Skin of body (tissue), 2 donors: ENCODE data around the gene FHL1. TPM values are rescaled to one million over a fixed set of nuclear protein-coding genes. Genes with fewer than 3 reads are reported as not detected.
"Not testable (repeated sequence)": the region's sequence is repeated elsewhere in the genome, so short reads cannot be mapped to it uniquely, and the experiment has no call there.

Experiments
- DNase-seq: peaks from one replicate; lab custom pipeline; 2025; lab: John Stamatoyannopoulos, UW
- total RNA-seq: library from RNA; depleted of rRNA; stranded (reverse); fragments of >200 nt; gene quantifications from one replicate; pipeline ENCODE4 v1.2.3, GENCODE V29; 2014

Gene FHL1
- total RNA-seq, 1 donor from 2014 or later = 286 TPM

DNA sequence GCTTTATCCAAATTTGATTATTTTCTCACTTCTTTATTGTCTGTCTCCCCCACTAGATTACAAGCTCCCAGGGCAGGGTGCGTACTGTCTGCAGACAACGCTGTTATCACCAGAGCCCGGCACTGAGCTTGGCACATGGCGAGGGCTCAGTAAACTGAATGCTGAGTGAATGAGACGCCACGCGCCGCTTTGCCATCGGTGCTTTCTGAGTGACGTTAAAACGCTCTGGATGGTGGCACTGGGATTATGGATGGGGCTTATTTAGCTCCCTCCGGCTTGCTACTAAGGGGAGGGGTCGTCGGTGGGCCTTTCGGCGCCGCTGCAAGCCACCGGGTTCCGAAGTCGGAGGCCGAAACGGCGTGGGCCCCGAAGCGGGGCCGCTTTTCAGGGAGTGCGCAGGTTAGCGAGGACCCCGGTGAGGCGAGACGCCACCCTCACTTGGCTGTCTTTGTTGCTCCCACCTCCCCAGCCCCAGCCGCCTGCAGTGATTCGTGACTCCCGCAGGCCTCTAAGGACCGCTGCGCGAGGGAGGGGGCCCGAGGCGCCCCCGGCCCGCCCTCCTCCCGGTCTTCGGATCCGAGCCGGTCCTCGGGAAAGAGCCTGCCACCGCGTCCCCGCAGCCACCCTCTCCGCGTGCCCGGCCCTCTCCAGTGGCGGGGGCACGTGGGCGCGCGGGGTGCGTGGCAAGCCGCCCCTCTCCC, 569 bp upstream of the FHL1 start:
- DNase-seq = no peak

DNA sequence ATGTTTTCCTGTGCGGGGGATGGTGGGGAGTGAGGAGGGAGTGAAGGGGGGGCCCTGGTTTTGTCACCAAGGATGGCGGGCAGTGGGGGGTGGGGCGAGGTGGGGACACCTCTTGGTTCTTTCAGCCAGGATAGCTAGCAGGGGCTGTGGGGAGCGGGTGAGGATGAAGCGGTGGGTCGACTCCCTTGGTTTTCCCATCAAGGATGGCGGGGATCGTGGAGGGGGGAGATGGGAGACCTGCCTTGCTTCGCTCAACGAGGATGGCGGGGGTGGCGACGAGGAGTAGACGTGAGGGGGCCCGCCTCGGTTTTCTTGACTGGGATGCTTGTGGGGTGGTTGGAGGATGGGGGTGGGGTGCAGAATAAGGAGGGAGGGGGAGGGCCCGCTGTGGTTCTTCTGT, 643 bp downstream of the FHL1 start:
- DNase-seq = no peak

DNA sequence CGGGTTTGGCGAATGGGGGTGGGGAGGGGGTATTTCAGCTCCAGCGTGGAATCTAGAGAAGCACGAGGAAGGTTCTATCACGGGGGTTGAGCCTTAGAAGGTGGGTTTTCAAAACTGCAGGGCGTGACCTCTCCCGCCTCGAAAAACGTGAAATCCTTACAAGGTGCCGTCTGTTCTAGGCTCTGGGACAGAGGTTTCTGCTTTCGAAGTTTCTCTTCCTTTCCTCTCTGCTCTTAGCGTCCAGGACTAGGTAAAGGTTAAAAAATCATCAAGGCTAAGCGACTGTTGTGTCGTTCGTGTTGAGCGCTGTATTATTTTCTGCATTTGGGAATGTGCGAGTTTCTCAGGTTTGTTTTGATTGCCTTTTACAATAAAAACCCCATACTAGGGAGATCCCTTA, 1.1 kb downstream of the FHL1 start:
- no peak for DNase-seq

DNA sequence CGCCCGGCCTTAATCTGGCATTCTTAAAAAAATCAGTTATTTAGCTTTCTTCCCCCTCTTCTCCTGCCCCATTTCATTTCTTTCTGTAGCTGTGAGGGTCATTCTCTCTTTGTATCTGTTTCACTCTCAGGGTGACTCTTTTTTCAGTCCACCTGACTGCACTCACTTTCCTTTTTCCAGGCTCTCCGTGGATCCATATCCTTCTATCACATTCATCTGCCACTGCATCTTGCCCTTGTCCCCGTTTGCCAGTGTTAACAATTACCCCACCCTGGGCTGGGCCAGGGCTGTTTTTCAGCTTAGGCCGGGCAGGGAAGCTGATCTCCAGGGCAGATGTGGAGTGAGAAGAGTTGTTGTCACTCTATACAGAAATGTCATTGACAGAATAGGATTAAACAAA, 7.7 kb downstream of the FHL1 start:
- DNase-seq = no peak

DNA sequence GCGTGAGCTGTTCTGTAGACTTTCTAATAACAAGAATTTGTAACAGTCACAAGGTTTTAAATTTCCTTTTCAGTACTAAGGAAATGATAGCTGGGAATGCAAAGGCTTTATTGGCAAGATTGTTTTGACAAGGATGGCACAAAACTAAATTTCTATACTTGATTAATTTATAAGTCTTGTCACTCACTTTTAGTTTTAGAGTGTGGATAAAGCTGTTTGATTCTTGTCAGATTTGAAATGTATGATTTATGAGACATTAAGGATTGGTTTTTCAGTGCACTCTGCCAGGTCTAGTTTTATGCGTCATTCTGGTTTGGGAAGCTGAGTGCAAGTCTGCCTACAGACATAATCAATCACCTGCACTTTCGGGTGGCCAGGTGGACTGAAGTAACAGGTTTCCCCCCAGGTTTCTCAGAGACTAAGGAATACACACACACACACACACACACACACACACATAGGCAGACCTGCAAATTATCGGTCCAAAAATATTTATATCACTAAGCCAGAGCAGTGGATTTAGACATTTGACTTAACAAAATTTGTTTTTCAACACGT, 9.3 kb downstream of the FHL1 start:
- no peak for DNase-seq

DNA sequence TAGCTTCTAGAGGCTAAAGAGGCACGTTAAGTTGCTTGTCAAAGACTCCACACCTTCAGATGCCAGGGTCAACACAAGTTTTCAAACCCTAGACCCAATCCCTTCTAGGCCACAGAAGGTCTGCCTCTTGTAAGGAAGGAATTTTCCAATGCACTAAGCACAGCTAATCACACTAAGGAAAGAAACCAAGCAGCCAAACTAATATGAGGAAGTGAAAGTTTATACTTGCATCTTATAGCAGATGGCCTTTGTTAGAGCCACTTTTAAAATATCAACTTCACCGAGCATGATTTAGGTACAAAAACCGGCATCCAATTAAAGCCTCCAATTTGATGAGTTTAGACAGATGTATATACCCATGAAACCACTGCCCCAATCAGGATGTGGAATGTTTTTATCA, 9.9 kb downstream of the FHL1 start:
- DNase-seq = no peak

DNA sequence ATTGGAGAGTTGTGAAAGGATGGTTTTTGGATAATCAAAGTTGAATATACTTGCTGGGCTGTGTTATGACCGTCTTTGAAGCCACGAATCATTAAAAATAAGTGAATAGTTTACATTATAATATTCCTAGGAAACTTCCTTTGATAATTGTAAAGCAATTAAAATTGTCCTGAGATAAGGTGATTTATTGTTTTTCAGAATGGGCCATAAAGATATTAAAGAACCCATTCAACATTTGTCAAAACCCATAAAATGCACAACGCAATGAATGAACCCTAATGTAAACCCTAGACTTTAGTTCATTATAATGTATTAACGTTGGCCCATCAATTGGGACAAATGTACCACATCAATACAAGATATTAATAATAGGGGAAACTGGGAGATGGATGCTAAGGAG, 11.4 kb downstream of the FHL1 start:
- no peak for DNase-seq

DNA sequence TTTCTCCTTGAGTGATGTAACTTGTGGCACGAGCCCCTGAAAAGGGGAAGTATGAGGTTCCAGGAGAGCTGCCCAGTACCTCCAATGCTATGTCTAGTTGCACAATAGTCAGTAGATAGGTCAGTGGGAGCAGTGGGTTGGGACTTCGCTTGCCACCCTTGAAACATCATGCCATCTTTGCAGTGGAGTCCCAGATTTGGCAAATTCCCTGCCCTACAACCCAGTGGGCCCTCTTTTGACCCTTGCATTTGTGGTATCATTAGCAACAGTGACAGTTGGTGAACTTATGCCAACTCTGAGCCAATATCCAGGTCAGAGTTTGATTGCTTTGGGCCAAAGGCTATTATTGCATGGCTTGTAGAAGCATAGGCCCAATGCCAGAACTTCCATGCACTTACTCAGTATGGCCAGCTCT, 12.3 kb downstream of the FHL1 start:
- DNase-seq = no peak

DNA sequence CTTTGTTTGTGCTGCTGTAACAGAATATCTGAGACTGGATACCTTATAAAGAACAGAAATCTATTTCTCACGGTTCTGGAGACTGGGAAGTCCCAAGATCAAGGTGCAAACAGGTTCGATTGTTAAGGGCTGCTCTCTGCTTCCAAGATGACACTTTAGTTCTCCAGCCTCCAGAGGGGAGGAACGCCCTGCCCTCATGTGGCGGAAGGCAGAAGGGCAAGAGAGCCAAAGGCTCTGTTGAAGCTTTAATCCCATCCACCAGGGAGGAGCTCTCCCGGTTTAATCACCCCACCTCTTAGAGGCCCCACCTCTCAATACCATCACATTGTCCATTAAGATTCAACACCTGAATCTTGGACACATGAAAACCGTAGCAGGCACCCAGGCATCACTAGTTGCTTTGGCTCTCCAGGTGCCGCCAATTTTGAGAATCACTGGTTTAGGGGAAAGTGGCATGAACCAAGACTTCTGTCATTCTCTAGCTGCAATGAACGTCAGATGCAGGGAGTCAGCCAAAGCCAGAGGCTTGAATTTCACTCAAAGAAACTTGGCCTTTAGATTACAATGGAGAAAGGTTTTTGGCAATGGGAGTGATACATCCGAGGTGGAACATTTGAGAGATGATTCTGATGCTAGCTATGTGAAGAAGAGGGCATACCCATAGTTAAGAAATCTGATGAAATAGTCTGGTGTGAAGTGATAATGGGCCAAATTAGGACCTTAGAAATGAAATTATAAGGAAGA, 15.7 kb downstream of the FHL1 start:
- DNase-seq = no peak

DNA sequence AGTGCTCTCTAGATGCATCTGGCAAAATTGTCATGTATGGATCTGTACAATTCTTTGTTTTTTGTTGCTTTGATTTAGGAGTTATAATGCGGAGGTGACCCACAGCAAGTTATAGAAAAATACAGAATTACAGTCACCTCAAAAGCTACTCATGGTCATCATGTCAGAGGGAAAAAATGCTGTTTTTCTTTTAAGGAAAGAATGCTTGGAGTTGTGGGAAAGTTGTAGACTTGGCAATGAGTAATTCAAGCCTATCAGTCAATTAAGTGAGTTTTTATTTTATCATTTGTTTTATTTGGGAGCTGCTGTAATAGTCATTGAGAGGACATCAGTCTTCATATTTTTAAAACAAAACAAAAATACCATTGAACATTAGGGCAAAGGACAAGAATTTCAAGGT, 16.4 kb downstream of the FHL1 start:
- no peak for DNase-seq

DNA sequence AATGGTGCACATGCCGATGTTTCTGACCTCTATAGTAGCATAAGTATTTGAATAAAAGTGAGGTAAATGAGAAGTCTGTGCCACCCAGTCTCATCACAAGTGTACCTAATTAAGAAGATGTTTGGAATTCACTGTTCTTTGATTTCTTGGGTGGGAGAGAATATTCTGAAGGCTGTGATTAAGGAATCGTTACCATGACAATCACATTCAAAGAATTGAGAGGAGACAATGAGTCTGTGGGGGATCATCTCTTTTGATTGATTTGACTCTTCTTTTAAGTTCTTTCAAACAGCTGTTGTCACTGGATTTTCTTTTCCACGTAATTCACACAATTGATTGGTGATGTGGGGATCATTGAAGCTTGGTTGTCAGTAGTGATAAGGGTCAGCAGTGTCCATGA, 18.1 kb downstream of the FHL1 start:
- no peak for DNase-seq

DNA sequence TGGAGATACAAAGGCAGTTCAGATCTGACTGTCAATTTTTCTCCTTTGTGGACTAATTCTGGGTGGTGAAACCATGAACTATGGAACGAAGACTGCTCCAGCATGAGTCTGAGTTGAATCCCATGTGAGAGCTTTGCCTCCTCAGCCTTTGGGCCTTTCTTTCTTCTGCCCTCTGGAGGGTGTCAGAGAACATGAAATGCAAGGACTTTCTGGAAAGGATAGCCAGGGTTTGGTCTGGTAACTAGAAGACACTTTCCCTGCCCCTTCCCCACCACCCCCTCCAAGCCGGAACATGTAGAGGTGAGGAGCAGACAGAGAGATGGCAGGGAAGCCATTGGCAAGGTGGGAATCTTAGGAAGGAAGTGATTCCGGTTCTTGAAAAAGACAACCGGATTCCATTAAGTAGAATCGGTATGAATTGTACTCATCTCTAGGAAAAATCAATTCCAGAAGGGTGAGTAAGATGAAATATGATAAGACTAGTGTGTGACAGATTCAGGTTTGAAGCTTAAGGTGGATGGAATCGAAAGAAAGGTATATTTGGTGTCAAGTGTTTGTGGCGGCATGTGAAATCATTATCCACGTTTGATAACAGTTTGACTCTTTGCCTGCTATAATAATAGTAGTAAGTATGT, 19.0 kb downstream of the FHL1 start:
- no peak for DNase-seq

DNA sequence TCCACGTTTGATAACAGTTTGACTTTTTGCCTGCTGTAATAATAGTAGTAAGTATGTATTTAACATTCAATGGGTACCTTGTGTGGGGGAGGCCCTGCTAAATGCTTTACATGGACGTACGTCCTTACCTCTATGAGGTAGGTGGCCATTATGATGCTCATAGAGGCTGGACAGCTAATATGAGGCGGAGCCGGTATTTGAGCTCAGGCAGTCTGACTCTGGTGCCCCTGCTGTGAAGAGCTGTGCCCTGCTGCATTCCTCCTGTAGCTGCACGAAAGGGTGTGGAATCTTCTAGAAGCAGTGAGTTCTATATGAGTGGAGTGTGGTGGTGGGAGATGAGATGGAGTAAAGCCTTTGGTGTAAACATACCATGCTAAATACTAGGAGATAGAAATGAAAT, 20.7 kb downstream of the FHL1 start:
- not testable (repeated sequence) for DNase-seq

DNA sequence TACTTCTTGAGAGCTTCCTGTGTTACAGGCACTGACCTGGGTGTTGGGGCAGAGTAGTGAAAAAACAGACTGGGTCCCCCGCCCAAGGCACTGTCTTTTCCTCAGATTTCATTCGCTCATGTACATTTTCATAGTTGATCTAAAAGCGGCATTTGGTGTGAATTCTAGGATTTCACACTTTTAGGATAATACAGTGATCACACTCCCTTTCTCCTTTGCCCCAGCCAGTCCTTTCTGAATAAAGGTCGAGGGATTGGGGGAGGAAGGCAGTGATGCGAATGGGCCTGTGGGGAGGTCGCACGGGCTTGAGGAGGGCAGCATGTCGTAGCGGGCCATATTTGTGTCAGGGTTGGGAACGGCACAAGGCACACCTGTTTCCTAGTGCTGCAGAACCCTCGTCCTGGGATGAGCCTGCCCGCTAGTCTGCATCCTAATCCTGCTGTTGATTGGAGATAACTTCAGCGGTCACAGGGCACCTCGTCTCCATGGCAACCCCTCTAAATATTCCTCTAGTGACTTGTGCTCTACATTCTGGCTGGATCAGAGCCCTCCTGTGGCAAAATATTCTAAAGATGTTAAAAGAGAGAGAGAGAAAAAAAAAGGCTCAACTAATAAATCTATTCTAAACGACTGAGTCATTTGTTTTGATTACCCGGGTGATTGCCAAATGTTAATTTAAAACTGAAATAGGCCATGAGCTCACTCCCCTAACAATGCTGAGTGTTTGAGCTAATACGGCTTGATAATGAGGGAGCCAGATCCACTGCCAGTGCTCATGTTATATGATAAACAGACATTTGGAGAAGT, 21.8 kb downstream of the FHL1 start:
- peak; percentile 93 for DNase-seq

DNA sequence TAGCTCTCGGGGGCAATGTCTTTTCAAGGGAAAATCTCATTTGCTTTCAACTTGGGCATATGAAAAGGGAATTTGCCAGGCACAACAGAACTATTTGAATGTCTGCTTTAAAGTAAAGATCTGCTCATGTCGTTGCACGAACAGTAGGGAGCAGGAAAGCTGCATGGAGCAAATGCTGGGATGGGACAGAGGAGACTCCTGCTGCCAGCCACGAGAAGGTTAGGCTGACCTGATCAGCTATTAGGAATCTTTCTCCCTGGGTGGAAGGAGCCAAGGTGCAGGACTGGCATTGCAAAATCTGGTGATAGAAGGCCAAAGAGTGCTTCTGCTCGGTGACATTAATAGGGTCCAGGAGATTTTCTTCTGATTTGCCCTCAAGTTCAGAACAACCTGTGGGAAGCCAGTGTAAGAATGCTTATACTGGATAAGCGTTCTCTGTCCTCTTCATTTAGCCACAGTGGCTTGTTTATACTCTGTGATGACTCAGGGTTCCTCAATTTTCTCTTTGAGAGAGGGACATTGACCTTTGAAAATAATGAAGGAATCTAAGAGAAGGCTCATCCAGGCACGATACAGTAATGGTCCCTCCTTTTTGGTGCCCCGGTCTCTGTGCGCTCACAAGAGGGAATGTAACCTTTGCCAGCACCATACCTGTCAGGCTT, 22.9 kb downstream of the FHL1 start:
- no peak for DNase-seq

DNA sequence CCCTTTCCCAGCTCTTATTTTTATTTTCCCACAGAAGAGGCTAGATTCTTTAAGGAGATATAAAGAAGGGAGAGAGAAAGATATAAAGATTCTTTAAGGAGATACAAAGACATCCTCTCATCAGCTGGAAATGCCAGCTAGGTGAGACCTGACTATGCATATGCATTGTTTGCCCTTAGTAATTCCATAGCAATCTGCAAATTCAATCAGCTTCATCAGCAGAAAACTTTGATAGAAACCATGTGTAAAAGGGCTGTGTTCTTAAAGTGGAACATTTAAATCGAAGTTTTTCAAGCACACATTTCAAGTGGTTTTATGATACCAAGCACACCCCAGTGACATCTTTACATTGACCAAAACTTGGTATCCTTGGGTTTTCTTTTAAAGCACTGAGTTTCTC, 24.1 kb downstream of the FHL1 start:
- no peak for DNase-seq

DNA sequence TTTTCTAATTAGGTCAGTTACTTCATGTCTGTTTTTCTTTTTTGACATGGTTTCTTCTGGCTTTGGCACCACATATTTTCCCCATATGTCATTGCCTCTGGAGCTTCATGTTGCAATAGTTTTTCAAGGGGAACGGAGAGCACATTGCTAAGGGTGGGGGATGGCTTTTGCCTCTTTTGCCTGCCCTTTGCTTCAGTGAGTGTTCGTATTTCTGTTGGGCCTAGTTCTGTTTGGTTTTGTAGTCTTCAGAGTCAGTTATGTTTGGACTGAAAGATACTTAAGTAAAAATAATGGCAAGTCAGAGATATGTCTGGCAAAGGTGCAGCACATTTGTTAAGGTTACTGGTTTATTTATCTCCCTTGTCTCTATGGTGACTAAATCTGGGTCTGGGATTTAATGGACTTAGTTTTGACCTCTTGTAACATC, 29.1 kb downstream of the FHL1 start:
- DNase-seq = peak; percentile 73

DNA sequence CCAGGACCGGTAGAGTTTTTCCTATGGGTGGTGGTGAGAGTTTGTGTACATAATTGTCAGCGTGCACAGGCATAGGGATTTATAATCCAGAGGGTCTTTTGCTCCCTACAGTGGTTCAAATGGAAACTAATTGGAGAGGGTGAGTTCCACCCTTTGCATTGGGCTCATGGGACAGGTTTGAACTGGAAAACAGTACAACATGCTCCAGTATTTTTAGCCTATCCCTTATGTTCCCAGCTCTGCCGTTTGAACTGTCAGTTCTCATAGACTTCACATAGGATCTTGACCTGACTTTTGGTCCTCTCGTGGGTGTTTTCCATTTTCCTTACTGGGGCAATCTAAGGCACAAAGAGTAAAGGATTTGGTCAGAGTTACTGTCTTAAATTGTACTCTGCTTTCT, 31.8 kb downstream of the FHL1 start:
- no peak for DNase-seq

DNA sequence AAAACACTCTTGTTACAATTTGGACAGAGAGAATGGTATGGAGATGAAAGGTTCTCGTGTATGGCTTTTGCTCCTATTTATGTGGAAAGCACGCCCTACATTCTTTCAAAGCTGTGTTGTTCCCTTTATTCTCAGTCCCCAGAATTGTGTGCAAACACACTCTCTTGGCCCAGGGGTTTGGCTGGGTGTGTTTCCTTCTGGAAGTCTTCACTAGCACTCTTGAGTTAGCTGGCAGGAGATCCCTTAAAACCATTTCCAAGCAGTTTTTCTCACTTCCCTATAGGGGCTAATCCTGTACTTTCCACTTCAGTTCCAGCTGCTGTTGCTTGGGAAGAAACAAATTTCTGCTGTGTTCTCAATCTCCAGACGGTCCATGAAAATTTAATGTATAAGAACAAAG, 35.1 kb downstream of the FHL1 start:
- DNase-seq = peak; percentile 79

DNA sequence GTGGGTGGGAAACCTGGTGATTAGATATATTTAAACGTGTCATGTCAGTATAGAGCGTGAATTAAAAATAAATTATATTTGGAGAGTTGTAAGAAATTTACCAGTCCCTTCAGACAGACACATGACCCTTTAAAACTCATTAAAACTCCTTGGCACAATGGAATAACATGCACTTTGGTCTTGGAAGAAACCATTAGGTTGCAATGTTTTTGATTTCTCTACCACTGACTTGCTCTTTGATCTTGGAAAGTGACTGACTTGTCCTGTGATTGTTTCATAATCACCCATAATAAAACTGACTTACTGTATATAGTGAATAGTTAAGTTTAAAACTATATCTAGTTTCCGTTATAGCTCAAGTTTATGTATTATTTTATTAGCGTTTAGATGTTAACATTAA, 35.8 kb downstream of the FHL1 start:
- DNase-seq = no peak

DNA sequence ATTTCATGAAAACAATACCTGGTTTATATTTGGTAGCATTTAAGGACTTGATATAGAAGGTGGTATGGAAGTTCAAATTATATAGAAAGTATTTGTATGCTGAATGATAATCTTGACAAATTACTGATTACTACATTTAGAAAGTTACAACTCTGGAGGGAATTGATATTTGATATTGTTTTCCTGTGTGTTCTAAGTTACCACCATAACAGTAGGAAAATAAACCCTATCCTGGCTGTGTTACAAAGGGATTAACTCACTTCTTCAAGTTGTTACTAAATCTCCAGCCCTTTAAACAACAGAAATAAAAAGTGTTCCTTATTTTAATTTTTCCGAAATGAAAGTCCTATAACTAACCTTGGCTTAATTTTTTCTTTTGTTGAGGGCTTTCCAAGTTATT, 36.6 kb downstream of the FHL1 start:
- DNase-seq = peak; percentile 40
